AG04449 (cell line): Measurements from ENCODE around the gene CDH12.
"Not testable (repeated sequence)": the region's sequence is repeated elsewhere in the genome, so short reads cannot be mapped to it uniquely, and the experiment has no call there.

Experiments used
- CTCF ChIA-PET: fragments of 350-600 bp; formaldehyde crosslinking; extraction: SDS; loops from one replicate; lab custom pipeline; 2021; ENCODE audit warnings: antibody characterized with exemption; lab: Yijun Ruan, JAX
- POLR2A ChIA-PET: fragments of 400-600, 350-600 bp; formaldehyde crosslinking; extraction: SDS; loops from one replicate; lab custom pipeline; 2020; ENCODE audit warnings: antibody characterized with exemption, inconsistent platforms; lab: Yijun Ruan, JAX
- DNase-seq: peaks from one replicate; pipeline ENCODE4 v3.0.0-alpha.2; 2010; ENCODE audit warnings: low read depth, low spot score
- H3K4me3 ChIP-seq: 2 replicates; pipeline ENCODE4 v1.5.1; 2011; ENCODE audit warnings: low read depth, mild to moderate bottlenecking, control low read depth, low read length
- CTCF ChIP-seq: IDR thresholded peaks from one replicate; pipeline ENCODE4 v1.5.1; 2011; ENCODE audit warnings: mild to moderate bottlenecking, moderate library complexity, low read length, control low read depth, inconsistent platforms; ENCODE audit not compliant: insufficient read depth; ENCODE audit errors: missing control alignments

CDH12 gene

GRCh38 chr5:22316294-22316693 is 536.9 kb downstream of the CDH12 start:
- no peak for TF ChIP-seq CTCF
- DNase-seq = no peak
- POLR2A ChIA-PET = no interaction called here
- CTCF ChIA-PET = no interaction called here
- H3K4me3 ChIP-seq = no peak overlapping the region

- DNase-seq, POLR2A ChIA-PET, H3K4me3 ChIP-seq, CTCF ChIA-PET: not testable (repeated sequence)
These were observed 538.1 kb downstream of the CDH12 start for GRCh38 chr5:22315052-22315451.

- ChIA-PET CTCF (no interaction called here), POLR2A (no interaction called here)
- TF ChIP-seq CTCF = no peak
- no peak overlapping the region for H3K4me3 ChIP-seq
- no peak for DNase-seq
These were observed 538.6 kb downstream of the CDH12 start for GRCh38 chr5:22314548-22314947.

GRCh38 chr5:22306011-22306410 is 547.1 kb downstream of the CDH12 start:
- DNase-seq = no peak
- ChIA-PET CTCF (no interaction called here), POLR2A (no interaction called here)
- no peak for TF ChIP-seq CTCF
- no peak overlapping the region for H3K4me3 ChIP-seq

GRCh38 chr5:22295832-22296231 is 557.3 kb downstream of the CDH12 start:
- TF ChIP-seq CTCF = no peak
- no peak for DNase-seq
- ChIA-PET CTCF (no interaction called here), POLR2A (no interaction called here)
- no peak overlapping the region for H3K4me3 ChIP-seq

GRCh38 chr5:22293147-22293546 is 560.0 kb downstream of the CDH12 start:
- CTCF ChIA-PET = no interaction called here
- H3K4me3 ChIP-seq = no peak overlapping the region
- POLR2A ChIA-PET = no interaction called here
- DNase-seq = no peak
- TF ChIP-seq CTCF = no peak

- TF ChIP-seq CTCF = no peak
- CTCF ChIA-PET = no interaction called here
These were observed 575.0 kb downstream of the CDH12 start for GRCh38 chr5:22278164-22278563.

More at GRCh38 chr5:22278164-22278563, 575.0 kb downstream of the CDH12 start:
- no peak for DNase-seq
- no peak overlapping the region for H3K4me3 ChIP-seq
- POLR2A ChIA-PET = no interaction called here
